HL-60/S4 treated with retinoic acid at 250 ng/mL for 4 days and 3 days (cell line): Measurements from ENCODE around the gene EPHX1.

Experiments used
- in situ Hi-C: fragments of 300-500 bp; cut with MboI; formaldehyde crosslinking; loops from 2 replicates; pipeline ENCODE4 v1.7.0; 2022; ENCODE audit warnings: low sequenced_read_pairs

The EPHX1 gene

GRCh38 chr1:225840223-225840610 is 30.3 kb downstream of the EPHX1 start:
- in situ Hi-C loops = no loop called here

GRCh38 chr1:225840713-225841112 is 30.8 kb downstream of the EPHX1 start:
- in situ Hi-C loops = no loop called here

DNA sequence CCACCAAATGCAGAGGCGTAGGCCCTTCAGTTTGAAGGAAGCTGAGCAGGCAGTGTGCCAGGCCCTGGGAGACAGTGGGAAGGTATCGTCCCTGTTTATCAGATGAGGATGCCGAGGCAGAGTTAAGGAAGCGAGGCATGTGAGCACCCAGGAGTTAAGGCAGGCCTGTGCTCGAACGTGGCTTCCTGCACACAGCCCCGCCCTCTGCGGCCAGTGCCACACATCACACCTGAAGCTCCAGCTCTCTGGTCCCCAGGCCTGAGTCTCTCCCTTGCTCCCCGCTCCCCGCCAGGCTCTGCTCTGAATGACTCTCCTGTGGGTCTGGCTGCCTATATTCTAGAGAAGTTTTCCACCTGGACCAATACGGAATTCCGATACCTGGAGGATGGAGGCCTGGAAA is 32.1 kb downstream of the EPHX1 start:
- in situ Hi-C loops = no loop called here

- in situ Hi-C loops = no loop called here
Observed at GRCh38 chr1:225842788-225843425, 33.0 kb downstream of the EPHX1 start.

DNA sequence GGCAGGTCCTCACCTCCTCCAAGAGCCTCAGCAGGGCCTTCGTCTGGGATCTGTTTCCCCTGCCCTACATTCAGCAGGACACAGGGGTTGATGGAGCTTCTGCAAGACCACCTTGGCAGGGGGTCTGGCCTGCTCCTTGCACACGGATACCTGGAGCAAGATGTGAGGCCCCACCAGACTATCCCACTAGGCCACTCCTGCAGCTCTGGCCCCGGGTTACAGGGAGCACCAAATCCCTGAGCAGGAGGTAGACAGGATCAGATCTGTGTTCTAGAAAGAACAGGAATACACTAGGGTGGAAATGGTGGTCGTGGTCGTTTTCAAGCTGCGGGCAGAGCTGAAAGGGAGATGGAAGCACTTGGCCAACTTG is 33.5 kb downstream of the EPHX1 start:
- in situ Hi-C loops = no loop called here

- in situ Hi-C loops = no loop called here
Observed at GRCh38 chr1:225844236-225845061, 34.5 kb downstream of the EPHX1 start.

GRCh38 chr1:225845097-225845496 is 35.2 kb downstream of the EPHX1 start:
- in situ Hi-C loops = no loop called here

DNA sequence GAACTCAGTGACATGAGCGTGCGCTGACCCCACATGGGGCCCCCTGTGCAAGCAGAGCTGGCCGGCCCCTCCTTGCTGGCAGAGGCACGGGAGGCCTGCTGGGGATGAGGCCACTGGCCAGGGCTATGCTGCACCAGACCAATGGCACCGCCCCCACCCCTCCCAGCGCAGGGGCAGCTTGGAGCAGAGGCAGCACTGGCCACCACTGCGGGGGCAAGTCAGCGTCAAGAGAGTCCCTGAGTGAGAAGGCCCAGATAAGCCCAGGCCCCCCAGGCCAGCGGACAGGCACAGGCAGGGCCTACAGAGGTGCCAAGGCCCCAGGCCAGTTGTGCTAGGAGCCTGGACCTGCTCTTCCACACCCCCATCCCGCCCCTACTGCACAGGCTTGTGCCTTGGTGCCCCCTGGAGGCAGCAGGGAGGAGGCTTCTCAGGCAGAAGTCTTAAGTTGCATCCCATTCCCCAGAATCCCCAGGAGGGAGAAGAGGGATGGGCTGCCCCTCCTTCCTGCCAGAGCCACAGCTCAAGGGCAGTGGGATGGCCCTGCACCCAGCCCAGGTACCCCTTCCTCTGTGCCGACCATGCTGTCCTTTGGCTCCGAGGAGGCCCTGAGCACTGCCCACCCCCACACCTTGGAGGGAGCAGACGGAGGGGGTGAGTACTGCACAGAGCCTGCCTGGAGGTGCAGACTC is 35.8 kb downstream of the EPHX1 start:
- in situ Hi-C loops = no loop called here

GRCh38 chr1:225846331-225847310 is 36.7 kb downstream of the EPHX1 start:
- in situ Hi-C loops = no loop called here

DNA sequence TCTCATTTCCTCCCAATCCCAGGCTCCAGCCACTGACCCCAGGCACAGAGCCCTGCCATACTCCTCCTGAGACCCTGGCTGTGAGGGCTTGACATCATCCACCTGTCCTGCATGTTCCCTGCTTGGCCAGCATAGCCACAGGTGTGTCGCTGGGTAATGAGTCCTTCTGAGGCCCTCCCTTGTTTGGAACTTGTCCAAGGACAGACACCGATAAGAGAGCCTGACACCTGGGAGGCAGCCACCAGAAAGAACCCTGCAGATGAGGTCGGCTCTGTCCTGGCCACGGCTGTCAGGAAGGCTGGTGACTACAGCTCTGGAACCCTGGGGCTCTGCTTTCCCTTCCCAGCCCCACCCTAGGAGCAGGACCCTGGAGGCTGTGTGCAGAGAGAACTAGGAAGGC is 37.7 kb downstream of the EPHX1 start:
- in situ Hi-C loops = no loop called here

- in situ Hi-C loops = no loop called here
Observed at GRCh38 chr1:225848030-225848955, 38.4 kb downstream of the EPHX1 start.

- in situ Hi-C loops = no loop called here
Observed at GRCh38 chr1:225849925-225850324, 40.0 kb downstream of the EPHX1 start.

- in situ Hi-C loops = no loop called here
Observed at GRCh38 chr1:225850370-225850769, 40.4 kb downstream of the EPHX1 start.

GRCh38 chr1:225851805-225852204 is 41.9 kb downstream of the EPHX1 start:
- in situ Hi-C loops = no loop called here

- in situ Hi-C loops = no loop called here
Observed at GRCh38 chr1:225852413-225853124, 42.6 kb downstream of the EPHX1 start.

DNA sequence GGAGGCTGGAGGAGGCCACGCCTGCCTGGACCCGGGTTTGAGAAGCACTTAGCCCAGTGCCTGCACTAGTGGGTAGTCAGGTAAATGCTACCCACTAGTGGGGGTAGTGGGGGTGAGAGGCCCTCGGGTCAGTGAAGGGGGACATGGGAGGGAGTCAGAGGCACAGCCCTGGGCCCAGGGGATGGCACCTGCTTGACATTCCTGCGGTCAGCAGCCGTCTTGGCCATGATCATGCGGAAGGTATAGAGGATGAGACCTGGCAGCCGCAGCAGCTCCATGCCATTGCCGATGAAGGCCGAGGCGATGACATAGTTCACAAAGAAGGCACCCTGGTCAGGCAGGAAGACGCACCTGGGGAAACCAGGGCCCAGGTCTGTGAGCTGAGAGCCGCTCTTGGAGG is 43.5 kb downstream of the EPHX1 start:
- in situ Hi-C loops = no loop called here

GRCh38 chr1:225855503-225856300 is 45.8 kb downstream of the EPHX1 start:
- in situ Hi-C loops = no loop called here

GRCh38 chr1:225857256-225857655 is 47.3 kb downstream of the EPHX1 start:
- in situ Hi-C loops = no loop called here
